NB4 (cell line): ENCODE measurements around the gene RIPOR3.

ENCODE experiments used
- DNase-seq: peaks from one replicate; pipeline ENCODE4 v3.0.0; 2010; ENCODE audit warnings: low read depth
- H3K4me3 ChIP-seq: one replicate; pipeline ENCODE4 v1.5.1; 2011; ENCODE audit warnings: mild to moderate bottlenecking, low read depth, low read length, moderate library complexity
- CTCF ChIP-seq: IDR thresholded peaks from one replicate; pipeline ENCODE4 v1.5.1; 2012; ENCODE audit warnings: low read depth, low read length
- MAX ChIP-seq: IDR thresholded peaks from 2 replicates; pipeline ENCODE4 v1.6.1; 2011; ENCODE audit warnings: low read depth, low read length
- MYC ChIP-seq: IDR thresholded peaks from 2 replicates; pipeline ENCODE4 v1.6.1; 2011; ENCODE audit warnings: low read depth, low read length
- POLR2A ChIP-seq: IDR thresholded peaks from 2 replicates; pipeline ENCODE4 v1.6.1; 2011; ENCODE audit warnings: mild to moderate bottlenecking; ENCODE audit not compliant: insufficient read length; ENCODE audit errors: extremely low read depth

The RIPOR3 gene

GRCh38 chr20:50695135-50695872 is 4.0 kb upstream of the RIPOR3 start:
- no peak for TF ChIP-seq CTCF
- no peak for TF ChIP-seq MYC
- no peak for TF ChIP-seq MAX
- no peak for TF ChIP-seq POLR2A
- no peak for DNase-seq
- H3K4me3 ChIP-seq: no peak overlapping the region

GRCh38 chr20:50694379-50695134 is 3.2 kb upstream of the RIPOR3 start:
- peak; percentile 32 for DNase-seq
- no peak for TF ChIP-seq MYC
- TF ChIP-seq POLR2A: no peak
- no peak for TF ChIP-seq MAX
- no peak for TF ChIP-seq CTCF
- no peak overlapping the region for H3K4me3 ChIP-seq

GRCh38 chr20:50693001-50693400 is 1.7 kb upstream of the RIPOR3 start:
- H3K4me3 ChIP-seq: no peak overlapping the region
- no peak for DNase-seq
- no peak for TF ChIP-seq CTCF
- TF ChIP-seq MYC: no peak
- no peak for TF ChIP-seq MAX
- no peak for TF ChIP-seq POLR2A

- no peak for TF ChIP-seq MYC
- no peak for TF ChIP-seq CTCF
- TF ChIP-seq POLR2A: no peak
- no peak for TF ChIP-seq MAX
- H3K4me3 ChIP-seq: no peak overlapping the region
- no peak for DNase-seq
Observed at GRCh38 chr20:50692552-50692933, 1.2 kb upstream of the RIPOR3 start.

GRCh38 chr20:50691573-50692551 is 520 bp upstream of the RIPOR3 start:
- DNase-seq: no peak
- TF ChIP-seq MAX (no peak), CTCF (no peak), MYC (no peak), POLR2A (no peak)
- no peak overlapping the region for H3K4me3 ChIP-seq
